ENCODE data around the gene PRSS21.

PRSS21 gene

GRCh38 chr16:2787961-2788360 lies 29.1 kb upstream of the PRSS21 start:
- DNase-seq (ENCODE audit: extremely low read depth, low read depth): no peak
- TF ChIP-seq CTCF (IDR thresholded peaks at IDR 0.05; ENCODE audit: low read depth, low read length): no peak

GRCh38 chr16:2790631-2791030 lies 26.4 kb upstream of the PRSS21 start:
- DNase-seq (ENCODE audit: extremely low read depth, low read depth): no peak
- no peak for TF ChIP-seq CTCF (IDR thresholded peaks at IDR 0.05; ENCODE audit: low read depth, low read length)

- DNase-seq (ENCODE audit: extremely low read depth, low read depth): no peak
- TF ChIP-seq CTCF (IDR thresholded peaks at IDR 0.05; ENCODE audit: low read depth, low read length): no peak
Observed at GRCh38 chr16:2791174-2791573, 25.9 kb upstream of the PRSS21 start.

GRCh38 chr16:2792940-2793339 lies 24.1 kb upstream of the PRSS21 start:
- no peak for DNase-seq (ENCODE audit: extremely low read depth, low read depth)
- TF ChIP-seq CTCF (IDR thresholded peaks at IDR 0.05; ENCODE audit: low read depth, low read length): no peak

GRCh38 chr16:2795395-2796143 lies 21.5 kb upstream of the PRSS21 start:
- no peak for DNase-seq (ENCODE audit: extremely low read depth, low read depth)
- no peak for TF ChIP-seq CTCF (IDR thresholded peaks at IDR 0.05; ENCODE audit: low read depth, low read length)

GRCh38 chr16:2798723-2799204 lies 18.3 kb upstream of the PRSS21 start:
- no peak for TF ChIP-seq CTCF (IDR thresholded peaks at IDR 0.05; ENCODE audit: low read depth, low read length)
- no peak for DNase-seq (ENCODE audit: extremely low read depth, low read depth)

- TF ChIP-seq CTCF (IDR thresholded peaks at IDR 0.05; ENCODE audit: low read depth, low read length): no peak
- DNase-seq (ENCODE audit: extremely low read depth, low read depth): no peak
Observed at GRCh38 chr16:2799205-2799858, 17.7 kb upstream of the PRSS21 start.
